Activated T-cell treated with anti-CD3 and anti-CD28 coated beads, Interleukin-2, amount 50 U/mL, for 24 hours (primary cell): ENCODE results near the gene AQP12A.
"Not testable (repeated sequence)": the region's sequence is repeated elsewhere in the genome, so short reads cannot be mapped to it uniquely, and the experiment has no call there.

Experiments
- DNase-seq: peaks from one replicate; pipeline ENCODE4 v3.0.0-alpha.2; 2020
- H3K27ac Mint-ChIP-seq: 2 replicates; pipeline ENCODE4 v1.8.0; 2020; ENCODE audit warnings: mild to moderate bottlenecking, mixed read lengths
- H3K27me3 Mint-ChIP-seq: 2 replicates; pipeline ENCODE4 v1.8.0; 2020; ENCODE audit warnings: mixed read lengths
- H3K36me3 Mint-ChIP-seq: 2 replicates; pipeline ENCODE4 v1.8.0; 2020; ENCODE audit warnings: low read depth, mixed read lengths
- H3K4me1 Mint-ChIP-seq: 2 replicates; pipeline ENCODE4 v1.8.0; 2020; ENCODE audit warnings: low read depth, mixed read lengths
- H3K4me3 Mint-ChIP-seq: 2 replicates; pipeline ENCODE4 v1.8.0; 2020; ENCODE audit warnings: mild to moderate bottlenecking, moderate library complexity, mixed read lengths
- H3K9me3 Mint-ChIP-seq: 2 replicates; pipeline ENCODE4 v1.8.0; 2020; ENCODE audit warnings: mixed read lengths

Gene AQP12A

GRCh38 chr2:240691631-240692420 is at the start of gene AQP12A:
Gene AQP12A (plus strand): TSS chr2:240691866. CDS start chr2:240691914, 48 bp downstream.
- not testable (repeated sequence) for H3K4me3 Mint-ChIP-seq, H3K27me3 Mint-ChIP-seq, H3K9me3 Mint-ChIP-seq, H3K4me1 Mint-ChIP-seq, H3K27ac Mint-ChIP-seq, H3K36me3 Mint-ChIP-seq
- DNase-seq, result peak; percentile 22

- Mint-ChIP-seq H3K4me1 (peaks cover 10% of the 10 kb centered on the region), H3K36me3 (no peaks in the 10 kb centered on the region), H3K9me3 (no peaks in the 10 kb centered on the region), H3K27ac (no peak overlapping the region), H3K4me3 (no peak overlapping the region), H3K27me3 (no peaks in the 10 kb centered on the region)
- no peak for DNase-seq
Observed at GRCh38 chr2:240642061-240642805, 49.4 kb upstream of the AQP12A start.

- Mint-ChIP-seq H3K4me3 (no peak overlapping the region), H3K36me3 (no peaks in the 10 kb centered on the region), H3K9me3 (no peaks in the 10 kb centered on the region), H3K4me1 (peaks cover 10% of the 10 kb centered on the region), H3K27ac (no peak overlapping the region), H3K27me3 (peaks cover 4% of the 10 kb centered on the region)
- DNase-seq, result no peak
Observed at GRCh38 chr2:240642806-240643092, 48.9 kb upstream of the AQP12A start.

- Mint-ChIP-seq H3K27ac (no peak overlapping the region), H3K4me3 (no peak overlapping the region), H3K27me3 (peaks cover 8% of the 10 kb centered on the region), H3K4me1 (peaks cover 10% of the 10 kb centered on the region), H3K36me3 (no peaks in the 10 kb centered on the region), H3K9me3 (no peaks in the 10 kb centered on the region)
- no peak for DNase-seq
Observed at GRCh38 chr2:240643093-240643810, 48.4 kb upstream of the AQP12A start.

- Mint-ChIP-seq H3K4me1 (peaks cover 10% of the 10 kb centered on the region), H3K27ac (no peak overlapping the region), H3K27me3 (peaks cover 13% of the 10 kb centered on the region), H3K4me3 (no peak overlapping the region), H3K9me3 (no peaks in the 10 kb centered on the region), H3K36me3 (no peaks in the 10 kb centered on the region)
- DNase-seq, result no peak
Observed at GRCh38 chr2:240643811-240644150, 47.9 kb upstream of the AQP12A start.

- Mint-ChIP-seq H3K9me3 (no peaks in the 10 kb centered on the region), H3K27me3 (peaks cover 13% of the 10 kb centered on the region), H3K36me3 (no peaks in the 10 kb centered on the region), H3K27ac (no peak overlapping the region), H3K4me1 (peaks cover 10% of the 10 kb centered on the region), H3K4me3 (no peak overlapping the region)
- no peak for DNase-seq
Observed at GRCh38 chr2:240644171-240644651, 47.5 kb upstream of the AQP12A start.

- Mint-ChIP-seq H3K27ac (no peak overlapping the region), H3K9me3 (no peaks in the 10 kb centered on the region), H3K4me3 (no peak overlapping the region), H3K36me3 (no peaks in the 10 kb centered on the region), H3K27me3 (peaks cover 13% of the 10 kb centered on the region), H3K4me1 (peaks cover 10% of the 10 kb centered on the region)
- DNase-seq, result peak; percentile 26
Observed at GRCh38 chr2:240644859-240645301, 46.8 kb upstream of the AQP12A start.

GRCh38 chr2:240645346-240645745 is 46.3 kb upstream of the AQP12A start:
- H3K27me3 Mint-ChIP-seq, result peaks cover 13% of the 10 kb centered on the region
- H3K4me1 Mint-ChIP-seq, result peaks cover 10% of the 10 kb centered on the region
- H3K27ac Mint-ChIP-seq, result no peak overlapping the region
- no peaks in the 10 kb centered on the region for H3K9me3 Mint-ChIP-seq
- no peak overlapping the region for H3K4me3 Mint-ChIP-seq
- no peak for DNase-seq
- no peaks in the 10 kb centered on the region for H3K36me3 Mint-ChIP-seq

- Mint-ChIP-seq H3K27me3 (peaks cover 13% of the 10 kb centered on the region), H3K9me3 (no peaks in the 10 kb centered on the region), H3K27ac (no peak overlapping the region), H3K4me1 (peaks cover 10% of the 10 kb centered on the region), H3K36me3 (no peaks in the 10 kb centered on the region), H3K4me3 (no peak overlapping the region)
- DNase-seq, result no peak
Observed at GRCh38 chr2:240645801-240646175, 45.9 kb upstream of the AQP12A start.

GRCh38 chr2:240646176-240646899 is 45.3 kb upstream of the AQP12A start:
- no peaks in the 10 kb centered on the region for H3K36me3 Mint-ChIP-seq
- peak; percentile 34 for DNase-seq
- H3K4me1 Mint-ChIP-seq, result peaks cover 10% of the 10 kb centered on the region
- peak overlapping the region; percentile 57 for H3K27ac Mint-ChIP-seq
- H3K27me3 Mint-ChIP-seq, result peaks cover 17% of the 10 kb centered on the region
- no peaks in the 10 kb centered on the region for H3K9me3 Mint-ChIP-seq
- no peak overlapping the region for H3K4me3 Mint-ChIP-seq

GRCh38 chr2:240646900-240647502 is 44.7 kb upstream of the AQP12A start:
- H3K4me1 Mint-ChIP-seq, result peaks cover 10% of the 10 kb centered on the region
- DNase-seq, result no peak
- H3K9me3 Mint-ChIP-seq, result no peaks in the 10 kb centered on the region
- H3K36me3 Mint-ChIP-seq, result no peaks in the 10 kb centered on the region
- no peak overlapping the region for H3K4me3 Mint-ChIP-seq
- peaks cover 17% of the 10 kb centered on the region for H3K27me3 Mint-ChIP-seq
- H3K27ac Mint-ChIP-seq, result no peak overlapping the region

GRCh38 chr2:240647503-240648154 is 44.0 kb upstream of the AQP12A start:
- Mint-ChIP-seq H3K27ac (no peak overlapping the region), H3K4me1 (peaks cover 10% of the 10 kb centered on the region), H3K9me3 (no peaks in the 10 kb centered on the region), H3K27me3 (peaks cover 19% of the 10 kb centered on the region), H3K36me3 (no peaks in the 10 kb centered on the region), H3K4me3 (no peak overlapping the region)
- DNase-seq, result peak; percentile 22

- Mint-ChIP-seq H3K9me3 (no peaks in the 10 kb centered on the region), H3K27me3 (peaks cover 21% of the 10 kb centered on the region), H3K36me3 (no peaks in the 10 kb centered on the region), H3K4me3 (no peak overlapping the region), H3K4me1 (peaks cover 10% of the 10 kb centered on the region), H3K27ac (no peak overlapping the region)
- DNase-seq, result peak; percentile 26
Observed at GRCh38 chr2:240648155-240648649, 43.5 kb upstream of the AQP12A start.
